ENCODE data around the gene TMEM37. TPM values are rescaled to one million over a fixed set of nuclear protein-coding genes. Genes with fewer than 3 reads are reported as not detected.
A peak's percentile ranks its signal among the peaks of the same experiment; 100 is the strongest.

The TMEM37 gene
- total and polyA plus RNA-seq, 4 donors: 17.6 to 125 (median 37.4) TPM

GRCh38 chr2:119480718-119481142 lies 49.1 kb downstream of the TMEM37 start:
- 92% methylated on average over 11 of the region's 11 CpGs for WGBS
- no peaks in the 10 kb centered on the region for H3K36me3 ChIP-seq (ENCODE audit: control insufficient read depth in 4 of 4, insufficient read depth in 3 of 4, low read depth in 1 of 4, low read length in 3 of 4)

GRCh38 chr2:119481501-119482455 lies 50.1 kb downstream of the TMEM37 start:
- Histone ChIP-seq H3K4me3 (ENCODE audit: low read depth in 1 of 3, low read length in 3 of 3) (no peak overlapping the region), H3K27me3 (ENCODE audit: control insufficient read depth in 4 of 4, insufficient read depth in 4 of 4, low read length in 3 of 4) (no peaks in the 10 kb centered on the region), H3K4me1 (ENCODE audit: control insufficient read depth in 4 of 4, insufficient read depth in 4 of 4, low read length in 3 of 4) (peaks cover 6 to 51% (median 30%) of the 10 kb centered on the region in 4 donors), H3K27ac (ENCODE audit: low read depth in 1 of 2, low read length in 2 of 2) (peak overlapping the region in 1 of 2 donors; percentile 32), H3K9ac (ENCODE audit: low read depth in 1 of 2, low read length in 2 of 2) (no peak overlapping the region), H3K36me3 (ENCODE audit: control insufficient read depth in 4 of 4, insufficient read depth in 3 of 4, low read depth in 1 of 4, low read length in 3 of 4) (no peaks in the 10 kb centered on the region), H3K9me3 (ENCODE audit: control insufficient read depth in 4 of 4, low read length in 3 of 4) (no peaks in the 10 kb centered on the region)
- DNase-seq (ENCODE audit: low spot score): peak; percentile 17
- WGBS: 81% methylated on average over 16 of the region's 16 CpGs
- TF ChIP-seq RAD21 (IDR thresholded peaks at IDR 0.05): peak in 1 of 2 donors; percentile 24
- no peak for TF ChIP-seq ZBTB33 (IDR thresholded peaks at IDR 0.05)

More at GRCh38 chr2:119480718-119481142, 49.1 kb downstream of the TMEM37 start:
- peak; percentile 22 for DNase-seq (ENCODE audit: low spot score)
- Histone ChIP-seq H3K9me3 (ENCODE audit: control insufficient read depth in 4 of 4, low read length in 3 of 4) (no peaks in the 10 kb centered on the region), H3K4me3 (ENCODE audit: low read depth in 1 of 3, low read length in 3 of 3) (no peak overlapping the region), H3K9ac (ENCODE audit: low read depth in 1 of 2, low read length in 2 of 2) (no peak overlapping the region), H3K27me3 (ENCODE audit: control insufficient read depth in 4 of 4, insufficient read depth in 4 of 4, low read length in 3 of 4) (no peaks in the 10 kb centered on the region), H3K4me1 (ENCODE audit: control insufficient read depth in 4 of 4, insufficient read depth in 4 of 4, low read length in 3 of 4) (peaks cover 4 to 46% (median 28%) of the 10 kb centered on the region in 4 donors), H3K27ac (ENCODE audit: low read depth in 1 of 2, low read length in 2 of 2) (no peak overlapping the region)
- TF ChIP-seq YY1 (IDR thresholded peaks at IDR 0.05): no peak
- TF ChIP-seq FOXA2 (IDR thresholded peaks at IDR 0.05): no peak
- no peak for TF ChIP-seq TAF1 (conservative IDR thresholded peaks at IDR 0.05)
- no peak for TF ChIP-seq CTCF (IDR thresholded peaks at IDR 0.05; ENCODE audit: low read depth, low read length, missing input control)
- TF ChIP-seq RXRA (IDR thresholded peaks at IDR 0.05): no peak
- no peak for TF ChIP-seq NR2F2 (IDR thresholded peaks at IDR 0.05)
- no peak for TF ChIP-seq REST (IDR thresholded peaks at IDR 0.05)
- no peak for TF ChIP-seq EGR1 (IDR thresholded peaks at IDR 0.05; ENCODE audit: low read depth in 2 of 2)
- no peak for TF ChIP-seq FOXA1 (IDR thresholded peaks at IDR 0.05)

Data from liver (tissue), 9 donors.